Body of pancreas (tissue), 4 donors: ENCODE measurements around the gene LRCH1.

ENCODE experiments used
- CTCF ChIP-seq, 7 experiments: fragments of 450-650 bp in 4 of 7; fragments of 200-600 bp in 3 of 7; sonication (generic) in 3 of 7; IDR thresholded peaks; one replicate each; pipeline ENCODE4 v1.5.1; 2016 to 2019; ENCODE audit warnings: antibody characterized with exemption in 7 of 7
- POLR2A ChIP-seq, 3 donors: fragments of 450-650 bp; IDR thresholded peaks; one replicate each; pipeline ENCODE4 v1.6.1; 2016; ENCODE audit warnings: antibody characterized with exemption in 3 of 3, mild to moderate bottlenecking in 2 of 3

DNA sequence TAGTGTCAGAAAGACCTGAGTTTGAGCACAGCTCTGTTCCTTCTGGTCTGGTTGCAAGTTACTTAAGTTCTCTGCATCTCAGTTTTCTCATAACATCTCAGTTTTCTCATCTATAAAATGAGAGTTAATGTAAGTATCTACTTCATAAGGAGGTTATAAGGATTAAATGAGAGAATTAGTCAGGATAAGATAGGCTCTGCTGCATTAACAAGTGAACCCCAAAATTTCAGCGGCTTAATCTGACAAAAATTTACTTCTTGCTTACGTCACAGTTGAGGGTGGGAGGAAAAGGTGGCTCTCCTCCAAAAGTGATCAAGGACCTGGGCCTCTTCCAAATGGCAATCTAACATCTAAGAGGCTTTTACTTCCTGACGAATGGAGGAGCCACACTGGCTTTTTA lies 31.5 kb upstream of the LRCH1 start:
- TF ChIP-seq CTCF (IDR thresholded peaks at IDR 0.05) (no peak), POLR2A (IDR thresholded peaks at IDR 0.05) (no peak)
